Cardiac muscle cell (in vitro differentiated cells and primary cell): ENCODE measurements around the gene DTWD2. TPM values are rescaled to one million over a fixed set of nuclear protein-coding genes. Genes with fewer than 3 reads are reported as not detected.

Experiments
- DNase-seq, 2 donors: peaks; one replicate each; pipeline versions ENCODE4 v3.0.0 to v3.0.0-alpha.2; 2010 to 2017; ENCODE audit warnings: low read depth in 1 of 2, low spot score in 1 of 2
- H3K27ac ChIP-seq: fragments of 200-600 bp; sonication (generic); 2 replicates; pipeline ENCODE4 v1.5.1; 2016
- H3K27me3 ChIP-seq: fragments of 200-600 bp; sonication (generic); 2 replicates; pipeline ENCODE4 v1.6.0; 2016; ENCODE audit warnings: control low read depth
- H3K36me3 ChIP-seq: fragments of 200-600 bp; sonication (generic); 2 replicates; pipeline ENCODE4 v1.5.1; 2016; ENCODE audit warnings: control low read depth
- H3K4me1 ChIP-seq: fragments of 200-600 bp; sonication (generic); 2 replicates; pipeline ENCODE4 v1.8.1; 2017; ENCODE audit warnings: low read depth, mild to moderate bottlenecking, mixed run types
- H3K4me3 ChIP-seq: fragments of 200-600 bp; sonication (generic); 2 replicates; pipeline ENCODE4 v1.5.1; 2016; ENCODE audit warnings: mild to moderate bottlenecking
- H3K9me3 ChIP-seq: fragments of 200-600 bp; sonication (generic); 2 replicates; pipeline ENCODE4 v1.5.1; 2017; ENCODE audit warnings: low read depth, mild to moderate bottlenecking, control low read depth
- polyA plus RNA-seq: library from polyadenylated mRNA; unstranded; fragments of >200 nt; fragmentation: Nextera tagmentation; extraction: Ambion mirVana; gene quantifications from 2 replicates; pipeline ENCODE4 v1.2.1, GENCODE V29; 2016
- total RNA-seq: library from RNA; depleted of rRNA; stranded (reverse); fragments of >200 nt; gene quantifications from 2 replicates; pipeline ENCODE4 v1.2.3, GENCODE V29; 2016
- TF ChIP-seq, protein P1 (sequence below): IDR thresholded peaks from 2 replicates; pipeline ENCODE4 v1.5.1; 2012; ENCODE audit warnings: low read depth, mild to moderate bottlenecking, low read length

DTWD2 gene
- total and polyA plus RNA-seq, 2 experiments from 2014 or later: 6.5 to 30.7 TPM

DNA sequence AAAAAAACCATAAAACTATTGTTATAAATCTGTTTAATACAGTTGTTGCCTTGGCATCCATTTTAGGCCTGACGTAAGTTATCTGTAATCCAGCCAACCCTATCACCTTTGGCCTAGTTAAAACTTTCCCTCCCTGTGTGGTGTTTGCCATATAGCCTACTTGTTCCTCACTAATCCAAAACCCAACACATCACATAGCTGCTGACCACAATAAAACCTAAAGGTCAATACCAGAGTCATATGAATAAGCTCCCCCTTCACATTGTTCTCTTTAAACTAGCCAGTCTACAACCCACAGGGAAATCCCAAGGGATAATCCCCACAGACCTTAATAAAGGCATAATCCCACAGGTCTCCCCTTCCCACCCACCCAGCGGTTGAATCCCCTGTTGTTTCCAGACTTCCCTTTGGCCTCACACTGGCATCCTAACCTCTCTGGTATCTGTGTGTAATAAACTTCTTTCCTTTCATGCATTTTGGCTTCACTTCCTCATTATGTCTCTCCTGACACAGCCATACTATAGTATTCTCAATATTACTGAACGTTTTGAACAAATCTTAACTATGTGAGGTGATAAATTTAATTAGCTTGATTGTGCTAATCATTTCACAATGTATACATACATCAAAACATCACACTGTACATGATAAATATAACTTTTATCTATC lies 50.8 kb downstream of the DTWD2 start:
- TF ChIP-seq, protein P1, sequence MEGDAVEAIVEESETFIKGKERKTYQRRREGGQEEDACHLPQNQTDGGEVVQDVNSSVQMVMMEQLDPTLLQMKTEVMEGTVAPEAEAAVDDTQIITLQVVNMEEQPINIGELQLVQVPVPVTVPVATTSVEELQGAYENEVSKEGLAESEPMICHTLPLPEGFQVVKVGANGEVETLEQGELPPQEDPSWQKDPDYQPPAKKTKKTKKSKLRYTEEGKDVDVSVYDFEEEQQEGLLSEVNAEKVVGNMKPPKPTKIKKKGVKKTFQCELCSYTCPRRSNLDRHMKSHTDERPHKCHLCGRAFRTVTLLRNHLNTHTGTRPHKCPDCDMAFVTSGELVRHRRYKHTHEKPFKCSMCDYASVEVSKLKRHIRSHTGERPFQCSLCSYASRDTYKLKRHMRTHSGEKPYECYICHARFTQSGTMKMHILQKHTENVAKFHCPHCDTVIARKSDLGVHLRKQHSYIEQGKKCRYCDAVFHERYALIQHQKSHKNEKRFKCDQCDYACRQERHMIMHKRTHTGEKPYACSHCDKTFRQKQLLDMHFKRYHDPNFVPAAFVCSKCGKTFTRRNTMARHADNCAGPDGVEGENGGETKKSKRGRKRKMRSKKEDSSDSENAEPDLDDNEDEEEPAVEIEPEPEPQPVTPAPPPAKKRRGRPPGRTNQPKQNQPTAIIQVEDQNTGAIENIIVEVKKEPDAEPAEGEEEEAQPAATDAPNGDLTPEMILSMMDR: no peak
- Histone ChIP-seq H3K4me3 (no peak overlapping the region), H3K27ac (no peak overlapping the region), H3K27me3 (no peaks in the 10 kb centered on the region), H3K4me1 (no peaks in the 10 kb centered on the region), H3K36me3 (no peaks in the 10 kb centered on the region), H3K9me3 (no peaks in the 10 kb centered on the region)
- DNase-seq: peak in 1 of 2 donors; percentile 29

DNA sequence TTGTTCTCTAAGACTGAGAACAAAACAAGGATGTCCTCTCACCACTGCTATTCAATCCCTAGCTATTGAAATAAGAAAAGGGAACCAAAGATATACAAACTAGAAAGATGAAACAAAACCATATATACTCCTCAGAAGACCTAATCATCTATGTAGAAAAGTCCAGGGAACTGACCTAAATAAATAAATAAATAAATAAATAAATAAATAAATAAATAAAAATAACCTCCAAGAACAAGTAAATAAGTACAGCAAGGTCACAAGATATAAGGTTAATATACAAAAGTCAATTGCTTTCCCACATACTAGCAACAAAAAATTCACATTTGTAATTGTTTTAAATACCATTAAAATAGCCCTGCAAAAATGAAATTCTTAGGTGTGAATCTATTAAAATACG lies 54.6 kb downstream of the DTWD2 start:
- TF ChIP-seq, protein P1: no peak
- Histone ChIP-seq H3K27me3 (no peaks in the 10 kb centered on the region), H3K4me1 (no peaks in the 10 kb centered on the region), H3K36me3 (no peaks in the 10 kb centered on the region), H3K9me3 (no peaks in the 10 kb centered on the region), H3K4me3 (no peak overlapping the region), H3K27ac (no peak overlapping the region)
- DNase-seq: no peak

DNA sequence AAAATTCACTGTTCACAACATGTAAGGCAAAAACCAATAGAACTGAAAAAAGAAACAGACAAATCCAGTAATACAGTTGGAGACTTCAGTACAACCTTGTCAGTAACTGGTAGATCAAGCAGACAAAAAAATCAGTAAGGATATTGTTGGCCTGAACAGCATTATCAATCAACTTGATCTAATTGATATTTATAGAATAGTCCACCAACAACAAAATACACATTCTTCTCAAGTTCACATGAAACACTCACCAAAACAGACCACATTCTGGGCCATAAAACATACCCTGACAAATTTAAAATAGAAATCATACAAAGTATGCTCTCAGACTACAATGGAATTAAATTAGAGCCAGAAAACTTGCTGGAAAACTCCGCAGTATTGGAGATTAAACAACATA lies 56.8 kb downstream of the DTWD2 start:
- DNase-seq: no peak
- Histone ChIP-seq H3K27ac (no peak overlapping the region), H3K27me3 (no peaks in the 10 kb centered on the region), H3K4me3 (no peak overlapping the region), H3K9me3 (no peaks in the 10 kb centered on the region), H3K36me3 (no peaks in the 10 kb centered on the region), H3K4me1 (no peaks in the 10 kb centered on the region)
- TF ChIP-seq, protein P1: no peak

DNA sequence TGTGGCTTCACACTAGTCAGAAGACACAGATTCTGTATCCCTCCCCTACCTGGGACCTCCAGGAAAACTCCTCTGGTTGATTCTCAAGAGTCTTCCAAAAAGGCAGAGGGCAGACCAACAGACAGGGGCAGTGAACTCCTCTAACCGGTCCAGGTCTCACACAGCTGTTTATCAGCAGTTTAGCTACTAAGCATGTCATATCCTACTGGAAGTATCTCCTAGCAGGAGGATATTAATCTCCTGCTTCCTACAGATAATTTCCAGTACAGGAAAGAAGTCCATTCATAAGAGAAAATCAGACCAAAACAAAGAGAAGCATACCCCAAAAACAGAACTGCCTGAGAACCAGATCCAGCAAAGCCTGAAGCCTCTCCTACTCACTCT lies 64.3 kb downstream of the DTWD2 start:
- no peak for DNase-seq
- no peaks in the 10 kb centered on the region for H3K4me1 ChIP-seq
- TF ChIP-seq, protein P1: no peak
- H3K4me3 ChIP-seq: no peak overlapping the region
- no peaks in the 10 kb centered on the region for H3K9me3 ChIP-seq
- no peak overlapping the region for H3K27ac ChIP-seq
- H3K36me3 ChIP-seq: no peaks in the 10 kb centered on the region
- H3K27me3 ChIP-seq: no peaks in the 10 kb centered on the region

DNA sequence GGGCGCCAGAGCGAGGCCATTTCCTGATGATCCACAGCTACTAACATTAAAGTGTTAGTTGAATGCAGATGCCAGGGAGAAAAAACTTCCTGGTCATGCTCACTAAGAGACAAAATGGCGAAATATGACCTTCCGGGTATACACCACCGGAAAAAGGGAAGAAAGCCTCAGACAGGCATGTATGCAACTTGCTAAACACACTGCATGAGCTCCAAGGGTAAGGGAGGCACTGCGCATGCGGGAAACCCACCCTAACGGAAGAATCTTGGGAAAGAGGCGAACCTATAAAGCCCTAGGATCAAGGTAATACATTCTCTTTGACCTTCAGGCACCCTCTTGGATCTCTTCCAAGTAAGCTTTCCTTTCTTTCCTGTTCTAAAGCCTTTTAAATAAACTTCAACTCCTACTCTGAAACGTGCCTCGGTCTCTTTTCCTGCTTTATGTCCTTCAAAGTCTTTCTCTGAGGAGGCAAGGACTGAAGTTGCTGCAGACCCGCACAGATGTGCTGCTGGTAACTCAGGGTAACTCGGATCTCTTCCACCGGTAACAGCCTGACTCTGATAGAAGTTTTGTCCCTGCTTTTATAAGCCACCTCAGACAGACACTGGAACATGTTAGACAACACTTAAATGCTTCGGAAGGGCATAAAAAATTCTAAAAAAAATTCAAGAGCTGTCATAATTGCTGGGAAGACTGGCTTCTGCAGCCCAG lies 64.9 kb downstream of the DTWD2 start:
- TF ChIP-seq, protein P1: no peak
- H3K9me3 ChIP-seq: no peaks in the 10 kb centered on the region
- DNase-seq: no peak
- no peaks in the 10 kb centered on the region for H3K4me1 ChIP-seq
- no peaks in the 10 kb centered on the region for H3K27me3 ChIP-seq
- H3K27ac ChIP-seq: no peak overlapping the region
- H3K4me3 ChIP-seq: no peak overlapping the region
- H3K36me3 ChIP-seq: no peaks in the 10 kb centered on the region
